ENCODE results near the gene KL. TPM values are rescaled to one million over a fixed set of nuclear protein-coding genes. Genes with fewer than 3 reads are reported as not detected.

KL gene
- total RNA-seq, 4 donors from 2014 or later: 0.34 to 2.8 (median 1.8) TPM

GRCh38 chr13:33045851-33046592 is 29.8 kb downstream of the KL start:
- no peak for DNase-seq (ENCODE audit: low spot score in 2 of 2)
- no peak overlapping the region for H3K4me3 ChIP-seq (ENCODE audit: low read depth, poor library complexity, severe bottlenecking)
- intact Hi-C loops (cut with DNase I; ENCODE audit: low total_unique reads): no loop called here
- no peak for TF ChIP-seq POLR2A (IDR thresholded peaks at IDR 0.05)
- TF ChIP-seq, protein P1, sequence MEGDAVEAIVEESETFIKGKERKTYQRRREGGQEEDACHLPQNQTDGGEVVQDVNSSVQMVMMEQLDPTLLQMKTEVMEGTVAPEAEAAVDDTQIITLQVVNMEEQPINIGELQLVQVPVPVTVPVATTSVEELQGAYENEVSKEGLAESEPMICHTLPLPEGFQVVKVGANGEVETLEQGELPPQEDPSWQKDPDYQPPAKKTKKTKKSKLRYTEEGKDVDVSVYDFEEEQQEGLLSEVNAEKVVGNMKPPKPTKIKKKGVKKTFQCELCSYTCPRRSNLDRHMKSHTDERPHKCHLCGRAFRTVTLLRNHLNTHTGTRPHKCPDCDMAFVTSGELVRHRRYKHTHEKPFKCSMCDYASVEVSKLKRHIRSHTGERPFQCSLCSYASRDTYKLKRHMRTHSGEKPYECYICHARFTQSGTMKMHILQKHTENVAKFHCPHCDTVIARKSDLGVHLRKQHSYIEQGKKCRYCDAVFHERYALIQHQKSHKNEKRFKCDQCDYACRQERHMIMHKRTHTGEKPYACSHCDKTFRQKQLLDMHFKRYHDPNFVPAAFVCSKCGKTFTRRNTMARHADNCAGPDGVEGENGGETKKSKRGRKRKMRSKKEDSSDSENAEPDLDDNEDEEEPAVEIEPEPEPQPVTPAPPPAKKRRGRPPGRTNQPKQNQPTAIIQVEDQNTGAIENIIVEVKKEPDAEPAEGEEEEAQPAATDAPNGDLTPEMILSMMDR (IDR thresholded peaks at IDR 0.05): no peak
- 80 to 85% methylated on average over 4 of the region's 4 CpGs for WGBS, 2 donors

- H3K4me3 ChIP-seq (ENCODE audit: low read depth, poor library complexity, severe bottlenecking): no peak overlapping the region
- intact Hi-C loops (cut with DNase I; ENCODE audit: low total_unique reads): no loop called here
- TF ChIP-seq, protein P1 (IDR thresholded peaks at IDR 0.05): no peak
- no peak for TF ChIP-seq POLR2A (IDR thresholded peaks at IDR 0.05)
- DNase-seq (ENCODE audit: low spot score in 2 of 2): no peak
- WGBS, 2 donors: 24 to 55% methylated on average over 4 of the region's 4 CpGs
Observed at GRCh38 chr13:33050161-33050560, 33.9 kb downstream of the KL start.

- 93 to 96% methylated on average over 3 of the region's 3 CpGs for WGBS, 2 donors
- no peak for TF ChIP-seq POLR2A (IDR thresholded peaks at IDR 0.05)
- TF ChIP-seq, protein P1 (IDR thresholded peaks at IDR 0.05): no peak
- no peak for DNase-seq (ENCODE audit: low spot score in 2 of 2)
- H3K4me3 ChIP-seq (ENCODE audit: low read depth, poor library complexity, severe bottlenecking): no peak overlapping the region
- intact Hi-C loops (cut with DNase I; ENCODE audit: low total_unique reads): no loop called here
Observed at GRCh38 chr13:33051632-33052031, 35.4 kb downstream of the KL start.

- no peak for TF ChIP-seq POLR2A (IDR thresholded peaks at IDR 0.05)
- TF ChIP-seq, protein P1 (IDR thresholded peaks at IDR 0.05): no peak
- no peak for DNase-seq (ENCODE audit: low spot score in 2 of 2)
- no peak overlapping the region for H3K4me3 ChIP-seq (ENCODE audit: low read depth, poor library complexity, severe bottlenecking)
- intact Hi-C loops (cut with DNase I; ENCODE audit: low total_unique reads): no loop called here
- WGBS, 2 donors: 60% methylated on average over 3 of the region's 3 CpGs
Observed at GRCh38 chr13:33052506-33053280, 36.5 kb downstream of the KL start.

DNA sequence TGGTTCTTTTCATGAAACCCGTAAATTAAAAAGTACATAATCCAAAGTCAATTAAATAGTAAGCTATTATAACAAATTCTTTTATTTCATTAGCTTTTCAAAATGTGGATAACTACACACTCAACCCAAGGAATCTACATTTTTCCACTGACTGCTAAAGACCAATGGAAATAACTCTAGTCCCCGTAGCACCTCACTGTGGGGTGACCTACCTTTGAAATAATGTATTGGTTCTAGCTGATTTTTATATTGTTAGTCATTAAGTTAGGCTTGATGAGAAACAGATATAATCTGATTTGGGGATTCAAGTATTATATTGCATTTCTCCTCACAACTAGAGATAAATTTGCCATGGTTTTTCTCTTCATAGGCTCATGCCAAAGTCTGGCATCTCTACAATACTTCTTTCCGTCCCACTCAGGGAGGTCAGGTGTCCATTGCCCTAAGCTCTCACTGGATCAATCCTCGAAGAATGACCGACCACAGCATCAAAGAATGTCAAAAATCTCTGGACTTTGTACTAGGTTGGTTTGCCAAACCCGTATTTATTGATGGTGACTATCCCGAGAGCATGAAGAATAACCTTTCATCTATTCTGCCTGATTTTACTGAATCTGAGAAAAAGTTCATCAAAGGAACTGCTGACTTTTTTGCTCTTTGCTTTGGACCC is 37.3 kb downstream of the KL start:
- TF ChIP-seq POLR2A (IDR thresholded peaks at IDR 0.05): no peak
- TF ChIP-seq, protein P1 (IDR thresholded peaks at IDR 0.05): no peak

More for the DNA sequence above, 37.3 kb downstream of the KL start:
- 77 to 81% methylated on average over 7 of the region's 7 CpGs for WGBS, 2 donors
- no peak overlapping the region for H3K4me3 ChIP-seq (ENCODE audit: low read depth, poor library complexity, severe bottlenecking)
- no peak for DNase-seq (ENCODE audit: low spot score in 2 of 2)
- intact Hi-C loops (cut with DNase I; ENCODE audit: low total_unique reads): no loop called here
